ENCODE results near the gene PRKCH.

GRCh38 chr14:61375218-61375617 lies 53.8 kb downstream of the PRKCH start:
- TF ChIP-seq POLR2A (IDR thresholded peaks at IDR 0.05; ENCODE audit: low read length) (no peak), GATA1 (IDR thresholded peaks at IDR 0.05; ENCODE audit: low read depth, low read length) (no peak)
